Brain microvascular endothelial cell (primary cell): ENCODE results near the gene VSX2.

Experiments used
- DNase-seq: peaks from one replicate; pipeline ENCODE4 v3.0.0-alpha.2; 2020
- H3K27ac ChIP-seq: fragments of 250-450 bp; sonication (Bioruptor Pico); 2 replicates; pipeline ENCODE4 v1.5.1; 2020; ENCODE audit warnings: mild to moderate bottlenecking, moderate library complexity
- H3K27me3 ChIP-seq: fragments of 250-450 bp; sonication (Bioruptor Pico); replicated peaks from 2 replicates; pipeline ENCODE4 v1.5.1; 2020; ENCODE audit warnings: mild to moderate bottlenecking
- H3K36me3 ChIP-seq: fragments of 250-450 bp; sonication (Bioruptor Pico); replicated peaks from 2 replicates; pipeline ENCODE4 v1.5.1; 2020; ENCODE audit warnings: mild to moderate bottlenecking
- H3K4me3 ChIP-seq: 2 replicates; pipeline ENCODE4 v1.5.1; 2011; ENCODE audit warnings: low read depth, mild to moderate bottlenecking, control low read depth, low read length, moderate library complexity
- CTCF ChIP-seq: IDR thresholded peaks from 2 replicates; pipeline ENCODE4 v1.5.1; 2011; ENCODE audit warnings: low read depth, mild to moderate bottlenecking, moderate library complexity, low read length, control low read depth, inconsistent platforms; ENCODE audit errors: missing control alignments
- in situ Hi-C: cut with HindIII; loops from 2 replicates; pipeline ENCODE4 v1.10.0; 2017; ENCODE audit warnings: low sequenced_read_pairs, low pct_ligation_motif_present

The VSX2 gene

GRCh38 chr14:74312161-74312560 is 72.9 kb downstream of the VSX2 start:
- in situ Hi-C loops, result no loop called here
- Histone ChIP-seq H3K36me3 (no peaks in the 10 kb centered on the region), H3K4me3 (no peak overlapping the region), H3K27me3 (no peaks in the 10 kb centered on the region), H3K27ac (no peak overlapping the region)
- DNase-seq, result no peak
- no peak for TF ChIP-seq CTCF
